OCI-LY7 (cell line): Measurements from ENCODE around the gene DMXL1. TPM values are rescaled to one million over a fixed set of nuclear protein-coding genes. Genes with fewer than 3 reads are reported as not detected.

Source experiments
- BruUV-seq: library from RNA; stranded (reverse); fragments of 400-500 nt; replicated peaks from 2 replicates; lab custom pipeline; 2021; lab: Mats Ljungman, UMichigan
- CTCF ChIA-PET: fragments of 300-600 bp; sonication (Branson Sonifier 250); formaldehyde crosslinking; loops from one replicate; lab custom pipeline; 2022; ENCODE audit warnings: antibody characterized with exemption; ENCODE audit not compliant: unreplicated experiment; lab: Charles Lee
- POLR2A ChIA-PET: fragments of 300-600 bp; sonication (Branson Sonifier 250); formaldehyde crosslinking; loops from one replicate; lab custom pipeline; 2022; ENCODE audit warnings: antibody characterized with exemption; lab: Charles Lee
- DNase-seq: peaks from one replicate; pipeline ENCODE4 v3.0.0-alpha.2; 2015; ENCODE audit warnings: low spot score
- H2AFZ ChIP-seq: fragments of 200-600 bp; sonication (generic), shearing (Covaris generic); 2 replicates; pipeline ENCODE4 v1.6.1; 2014; ENCODE audit warnings: mild to moderate bottlenecking, antibody characterized with exemption, low read length, moderate library complexity
- H3K27ac ChIP-seq: fragments of 200-600 bp; sonication (generic); 2 replicates; pipeline ENCODE4 v1.5.1; 2014; ENCODE audit warnings: mixed run types, low read depth, mild to moderate bottlenecking, moderate library complexity, low read length, inconsistent platforms; ENCODE audit not compliant: poor library complexity, severe bottlenecking
- H3K36me3 ChIP-seq: fragments of 200-600 bp; sonication (generic); 2 replicates; pipeline ENCODE4 v1.6.1; 2014; ENCODE audit warnings: mild to moderate bottlenecking, antibody characterized with exemption, low read length, moderate library complexity, mixed read lengths; ENCODE audit not compliant: insufficient read depth
- H3K4me1 ChIP-seq: fragments of 200-600 bp; sonication (generic); 2 replicates; pipeline ENCODE4 v1.5.1; 2014; ENCODE audit warnings: mild to moderate bottlenecking, low read length; ENCODE audit not compliant: insufficient read depth, poor library complexity, severe bottlenecking
- H3K4me2 ChIP-seq: fragments of 200-600 bp; sonication (generic); 2 replicates; pipeline ENCODE4 v1.6.1; 2014; ENCODE audit warnings: mild to moderate bottlenecking, low read length
- H3K4me3 ChIP-seq: fragments of 200-600 bp; sonication (generic); 2 replicates; pipeline ENCODE4 v1.5.1; 2014; ENCODE audit warnings: mild to moderate bottlenecking, low read depth, low read length; ENCODE audit not compliant: poor library complexity, severe bottlenecking
- H3K79me2 ChIP-seq: fragments of 200-600 bp; sonication (generic); 2 replicates; pipeline ENCODE4 v1.6.1; 2016; ENCODE audit warnings: low read depth, mild to moderate bottlenecking, low read length, moderate library complexity, mixed read lengths; ENCODE audit not compliant: insufficient read depth
- H3K9me2 ChIP-seq: fragments of 200-600 bp; sonication (generic); 2 replicates; pipeline ENCODE4 v1.6.1; 2016; ENCODE audit warnings: mild to moderate bottlenecking, low read length, mixed read lengths; ENCODE audit not compliant: insufficient read depth
- H3K9me3 ChIP-seq: fragments of 200-600 bp; sonication (generic); 2 replicates; pipeline ENCODE4 v1.6.1; 2014; ENCODE audit warnings: mild to moderate bottlenecking, mixed run types, low read length, mixed read lengths
- H4K20me1 ChIP-seq: fragments of 200-600 bp; sonication (generic); 2 replicates; pipeline ENCODE4 v1.6.1; 2014; ENCODE audit warnings: mild to moderate bottlenecking, antibody characterized with exemption, low read length, moderate library complexity, mixed read lengths; ENCODE audit not compliant: insufficient read depth
- EZH2phosphoT487 ChIP-seq: fragments of 200-600 bp; sonication (generic); IDR thresholded peaks from 2 replicates; pipeline ENCODE4 v1.6.1; 2018; ENCODE audit warnings: low read depth, borderline replicate concordance, mild to moderate bottlenecking, mixed run types, antibody characterized with exemption, low read length, moderate library complexity, mixed read lengths
- intact Hi-C: fragments of 100-400 bp; cut with micrococcal nuclease; formaldehyde crosslinking; loops from one replicate; pipeline ENCODE4 v1.10.0; 2022; ENCODE audit not compliant: unreplicated experiment
- total RNA-seq, 2 experiments: library from RNA; depleted of rRNA in 1 of 2; stranded (reverse); fragments of >200 nt in 1 of 2; shearing (Covaris generic) in 1 of 2; gene quantifications; 2 replicates each; pipeline ENCODE4 v1.2.3, GENCODE V29; 2014 to 2022
- TF ChIP-seq, protein P1 (sequence below): fragments of 200-600 bp; sonication (generic); conservative IDR thresholded peaks from 2 replicates; pipeline ENCODE4 v1.5.1; 2014; ENCODE audit warnings: mild to moderate bottlenecking, antibody characterized with exemption, low read length, moderate library complexity, mixed read lengths

DMXL1 gene
- total RNA-seq, 2 experiments from 2014 or later, result 76.6 to 79.4 TPM

DNA sequence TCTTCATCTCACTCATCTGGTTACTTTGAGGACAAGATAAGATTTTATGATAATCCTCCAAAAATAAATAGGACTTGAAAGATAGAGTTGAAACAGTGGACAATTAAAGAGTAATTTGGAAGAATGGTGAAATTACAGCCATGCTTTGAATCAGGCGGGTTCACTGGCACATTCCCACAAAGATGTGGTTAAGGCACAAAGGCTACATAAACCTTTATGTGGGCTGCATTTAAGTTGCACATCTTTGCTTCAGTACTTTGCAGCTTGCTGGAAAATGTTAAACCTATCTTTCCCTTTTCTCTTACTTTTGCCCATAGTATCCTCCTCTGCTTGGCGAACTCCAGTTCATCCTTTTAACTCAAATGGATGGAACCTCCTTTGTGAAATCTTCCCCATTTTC, 192.8 kb downstream of the DMXL1 start:
- no peaks in the 10 kb centered on the region; the same call in 1 of the 2 replicates for H3K36me3 ChIP-seq
- H3K9me2 ChIP-seq, result no peaks in the 10 kb centered on the region
- DNase-seq, result no peak
- BruUV-seq, result no TSS peak
- H3K79me2 ChIP-seq, result no peaks in the 10 kb centered on the region
- no peak overlapping the region for H3K4me2 ChIP-seq
- no peak overlapping the region for H3K4me3 ChIP-seq
- H3K9me3 ChIP-seq, result peaks cover 5% of the 10 kb centered on the region
- CTCF ChIA-PET, result no interaction called here
- no peak overlapping the region for H2AFZ ChIP-seq
- H4K20me1 ChIP-seq, result no peaks in the 10 kb centered on the region
- H3K4me1 ChIP-seq, result peaks cover 9% of the 10 kb centered on the region
- intact Hi-C loops, result no loop called here
- TF ChIP-seq EZH2phosphoT487, result no peak
- TF ChIP-seq, protein P1, sequence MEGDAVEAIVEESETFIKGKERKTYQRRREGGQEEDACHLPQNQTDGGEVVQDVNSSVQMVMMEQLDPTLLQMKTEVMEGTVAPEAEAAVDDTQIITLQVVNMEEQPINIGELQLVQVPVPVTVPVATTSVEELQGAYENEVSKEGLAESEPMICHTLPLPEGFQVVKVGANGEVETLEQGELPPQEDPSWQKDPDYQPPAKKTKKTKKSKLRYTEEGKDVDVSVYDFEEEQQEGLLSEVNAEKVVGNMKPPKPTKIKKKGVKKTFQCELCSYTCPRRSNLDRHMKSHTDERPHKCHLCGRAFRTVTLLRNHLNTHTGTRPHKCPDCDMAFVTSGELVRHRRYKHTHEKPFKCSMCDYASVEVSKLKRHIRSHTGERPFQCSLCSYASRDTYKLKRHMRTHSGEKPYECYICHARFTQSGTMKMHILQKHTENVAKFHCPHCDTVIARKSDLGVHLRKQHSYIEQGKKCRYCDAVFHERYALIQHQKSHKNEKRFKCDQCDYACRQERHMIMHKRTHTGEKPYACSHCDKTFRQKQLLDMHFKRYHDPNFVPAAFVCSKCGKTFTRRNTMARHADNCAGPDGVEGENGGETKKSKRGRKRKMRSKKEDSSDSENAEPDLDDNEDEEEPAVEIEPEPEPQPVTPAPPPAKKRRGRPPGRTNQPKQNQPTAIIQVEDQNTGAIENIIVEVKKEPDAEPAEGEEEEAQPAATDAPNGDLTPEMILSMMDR, result no peak
- no peak overlapping the region for H3K27ac ChIP-seq
- POLR2A ChIA-PET, result interaction anchor here (1.0 kb wide), 1 partner anchor 10 kb away, joined by 4 read pairs; no protein-coding TSS in a partner anchor

DNA sequence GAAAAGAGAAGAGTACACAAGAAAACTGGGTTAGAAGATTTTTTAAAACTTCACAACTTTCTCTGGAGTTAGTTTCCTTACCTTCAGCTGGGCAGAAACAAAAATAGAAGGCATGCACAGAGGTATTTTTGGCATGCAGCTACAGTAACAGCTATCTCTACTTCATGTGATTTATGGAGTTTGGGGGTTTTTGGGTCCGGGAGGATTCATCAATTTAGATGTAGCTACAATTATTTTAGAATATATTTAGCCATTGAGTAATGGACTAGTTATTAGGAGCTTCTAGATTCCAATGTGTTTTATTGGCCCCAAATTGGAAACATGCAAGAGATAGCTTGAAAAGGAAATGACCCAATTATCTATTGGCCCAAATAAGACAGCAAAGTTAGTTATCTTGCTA, 193.3 kb downstream of the DMXL1 start:
- CTCF ChIA-PET, result no interaction called here
- no peak overlapping the region for H2AFZ ChIP-seq
- intact Hi-C loops, result no loop called here

More for the DNA sequence above, 193.3 kb downstream of the DMXL1 start:
- DNase-seq, result no peak
- POLR2A ChIA-PET, result interaction anchor here (0.5 to 1.0 kb wide), 2 partner anchors 10 to 11 kb away, joined by 3 to 4 read pairs; no protein-coding TSS in a partner anchor
- Histone ChIP-seq H3K9me3 (no peaks in the 10 kb centered on the region), H4K20me1 (no peaks in the 10 kb centered on the region), H3K36me3 (no peaks in the 10 kb centered on the region; the same call in 1 of the 2 replicates), H3K4me1 (peaks cover 9% of the 10 kb centered on the region), H3K27ac (no peak overlapping the region), H3K79me2 (no peaks in the 10 kb centered on the region), H3K4me3 (no peak overlapping the region), H3K9me2 (no peaks in the 10 kb centered on the region), H3K4me2 (no peak overlapping the region)
- no peak for TF ChIP-seq EZH2phosphoT487
- TF ChIP-seq, protein P1, result no peak
- BruUV-seq, result no TSS peak
